ENCODE results near the gene RGS6.

The RGS6 gene

GRCh38 chr14:72254202-72254936 lies 322.1 kb downstream of the RGS6 start:
- Histone ChIP-seq H3K36me3 (ENCODE audit: insufficient read depth) (no peaks in the 10 kb centered on the region), H2AFZ (ENCODE audit: low read depth) (no peak overlapping the region), H3K9ac (no peak overlapping the region), H3K79me2 (ENCODE audit: insufficient read depth, low read depth) (no peaks in the 10 kb centered on the region), H4K20me1 (ENCODE audit: insufficient read depth) (no peaks in the 10 kb centered on the region), H3K4me2 (no peak overlapping the region), H3K27me3 (ENCODE audit: insufficient read depth, low read depth) (no peaks in the 10 kb centered on the region), H3K4me1 (ENCODE audit: low read depth, poor library complexity, severe bottlenecking) (no peaks in the 10 kb centered on the region), H3K27ac (no peak overlapping the region), H3K4me3 (IDR thresholded peaks at IDR 0.05; ENCODE audit: insufficient read depth, low read depth, low read length) (no peak overlapping the region)
- TF ChIP-seq CTCF (conservative IDR thresholded peaks at IDR 0.05; ENCODE audit: low read depth, low read length), result no peak

GRCh38 chr14:72254937-72255472 lies 322.8 kb downstream of the RGS6 start:
- Histone ChIP-seq H3K4me1 (ENCODE audit: low read depth, poor library complexity, severe bottlenecking) (no peaks in the 10 kb centered on the region), H3K36me3 (ENCODE audit: insufficient read depth) (no peaks in the 10 kb centered on the region), H3K27me3 (ENCODE audit: insufficient read depth, low read depth) (no peaks in the 10 kb centered on the region), H3K9ac (no peak overlapping the region), H2AFZ (ENCODE audit: low read depth) (no peak overlapping the region), H3K4me3 (IDR thresholded peaks at IDR 0.05; ENCODE audit: insufficient read depth, low read depth, low read length) (no peak overlapping the region), H4K20me1 (ENCODE audit: insufficient read depth) (no peaks in the 10 kb centered on the region), H3K4me2 (no peak overlapping the region), H3K79me2 (ENCODE audit: insufficient read depth, low read depth) (no peaks in the 10 kb centered on the region), H3K27ac (no peak overlapping the region)
- TF ChIP-seq CTCF (conservative IDR thresholded peaks at IDR 0.05; ENCODE audit: low read depth, low read length), result no peak

DNA sequence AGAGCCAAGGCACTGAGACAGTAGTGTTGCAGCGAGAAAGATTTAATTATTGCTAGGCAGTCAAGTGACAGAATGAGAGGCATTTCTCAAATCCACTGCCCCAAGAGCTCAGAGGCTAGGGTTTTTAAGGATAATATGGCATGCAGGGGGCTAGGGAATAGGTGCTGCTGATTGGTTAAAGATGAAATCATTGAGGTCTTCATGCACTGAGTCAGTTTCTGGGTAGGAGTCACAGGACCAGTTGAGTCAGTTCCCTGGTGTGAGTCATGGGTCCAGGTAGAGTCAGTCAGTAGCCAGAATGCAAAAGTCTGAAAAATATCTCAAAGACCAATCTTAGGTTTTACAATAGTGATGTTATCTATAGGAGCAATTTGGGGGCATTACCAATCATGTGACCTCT lies 323.8 kb downstream of the RGS6 start:
- no peaks in the 10 kb centered on the region for H3K27me3 ChIP-seq (ENCODE audit: insufficient read depth, low read depth)
- no peak overlapping the region for H3K4me3 ChIP-seq (IDR thresholded peaks at IDR 0.05; ENCODE audit: insufficient read depth, low read depth, low read length)
- H3K36me3 ChIP-seq (ENCODE audit: insufficient read depth), result no peaks in the 10 kb centered on the region
- H4K20me1 ChIP-seq (ENCODE audit: insufficient read depth), result no peaks in the 10 kb centered on the region
- no peak for TF ChIP-seq CTCF (conservative IDR thresholded peaks at IDR 0.05; ENCODE audit: low read depth, low read length)
- H2AFZ ChIP-seq (ENCODE audit: low read depth), result no peak overlapping the region
- no peak overlapping the region for H3K4me2 ChIP-seq
- no peaks in the 10 kb centered on the region for H3K79me2 ChIP-seq (ENCODE audit: insufficient read depth, low read depth)
- no peak overlapping the region for H3K9ac ChIP-seq
- no peaks in the 10 kb centered on the region for H3K4me1 ChIP-seq (ENCODE audit: low read depth, poor library complexity, severe bottlenecking)
- H3K27ac ChIP-seq, result no peak overlapping the region

GRCh38 chr14:72261068-72261467 lies 328.8 kb downstream of the RGS6 start:
- H3K4me3 ChIP-seq (IDR thresholded peaks at IDR 0.05; ENCODE audit: insufficient read depth, low read depth, low read length), result no peak overlapping the region
- TF ChIP-seq CTCF (conservative IDR thresholded peaks at IDR 0.05; ENCODE audit: low read depth, low read length), result no peak
- no peaks in the 10 kb centered on the region for H4K20me1 ChIP-seq (ENCODE audit: insufficient read depth)
- H3K4me2 ChIP-seq, result no peak overlapping the region
- no peaks in the 10 kb centered on the region for H3K27me3 ChIP-seq (ENCODE audit: insufficient read depth, low read depth)
- no peak overlapping the region for H3K27ac ChIP-seq
- H3K4me1 ChIP-seq (ENCODE audit: low read depth, poor library complexity, severe bottlenecking), result no peaks in the 10 kb centered on the region
- H2AFZ ChIP-seq (ENCODE audit: low read depth), result no peak overlapping the region
- no peaks in the 10 kb centered on the region for H3K79me2 ChIP-seq (ENCODE audit: insufficient read depth, low read depth)
- no peaks in the 10 kb centered on the region for H3K36me3 ChIP-seq (ENCODE audit: insufficient read depth)
- H3K9ac ChIP-seq, result no peak overlapping the region
